ENCODE data around the gene PRR13.

GRCh38 chr12:53461591-53461990, 20.1 kb downstream of the PRR13 start:
- TF ChIP-seq NFATC3 (CRISPR knock-in tag; IDR thresholded peaks at IDR 0.05), result no peak
- no peak for TF ChIP-seq ZC3H13 (CRISPR knock-in tag; IDR thresholded peaks at IDR 0.05)

Measured in HepG2 (cell line).